GM19351 (cell line): ENCODE measurements around the gene RIMKLA.

Experiments
- ATAC-seq: cut with Tn5 transposase; IDR thresholded peaks from one replicate; pipeline ENCODE4 v1.9.1; 2021; ENCODE audit warnings: mild to moderate bottlenecking, moderate library complexity; ENCODE audit not compliant: unreplicated experiment

The RIMKLA gene, protein sequence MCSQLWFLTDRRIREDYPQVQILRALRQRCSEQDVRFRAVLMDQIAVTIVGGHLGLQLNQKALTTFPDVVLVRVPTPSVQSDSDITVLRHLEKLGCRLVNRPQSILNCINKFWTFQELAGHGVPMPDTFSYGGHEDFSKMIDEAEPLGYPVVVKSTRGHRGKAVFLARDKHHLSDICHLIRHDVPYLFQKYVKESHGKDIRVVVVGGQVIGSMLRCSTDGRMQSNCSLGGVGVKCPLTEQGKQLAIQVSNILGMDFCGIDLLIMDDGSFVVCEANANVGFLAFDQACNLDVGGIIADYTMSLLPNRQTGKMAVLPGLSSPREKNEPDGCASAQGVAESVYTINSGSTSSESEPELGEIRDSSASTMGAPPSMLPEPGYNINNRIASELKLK

DNA sequence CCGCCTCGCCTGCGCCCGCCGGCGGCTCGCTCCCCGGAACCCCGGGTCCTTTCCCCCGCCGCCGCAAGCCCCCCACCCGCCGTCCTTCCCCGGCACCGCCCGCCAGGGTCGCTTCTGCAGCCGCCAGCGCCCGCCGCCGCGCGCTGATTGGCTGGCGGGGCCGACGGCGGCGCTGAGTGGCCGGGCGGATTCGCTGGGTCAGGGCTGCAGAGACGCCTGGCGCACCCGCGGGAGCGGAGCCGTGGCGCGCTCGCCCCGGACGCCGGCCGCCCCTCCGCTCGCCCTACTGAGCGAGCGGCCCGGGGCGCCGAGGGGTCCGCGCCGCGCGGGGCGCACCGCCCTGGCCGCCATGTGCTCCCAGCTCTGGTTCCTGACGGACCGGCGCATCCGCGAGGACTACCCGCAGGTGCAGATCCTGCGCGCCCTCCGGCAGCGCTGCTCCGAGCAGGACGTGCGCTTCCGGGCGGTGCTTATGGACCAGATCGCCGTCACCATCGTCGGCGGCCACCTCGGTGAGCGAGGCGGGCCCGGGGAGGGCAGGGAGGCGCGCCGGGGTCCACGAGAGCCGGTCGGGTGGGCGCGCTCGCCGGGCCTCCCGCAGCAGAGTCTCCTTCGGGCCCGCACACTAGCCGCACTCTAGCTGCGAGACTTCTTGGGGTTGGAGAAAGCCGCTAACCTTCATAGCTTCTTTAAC lies at the start of gene RIMKLA:
Gene RIMKLA (plus strand): TSS at position 207 of the 694 bp plus-strand sequence. CDS start 143 bp downstream, at position 350.
- ATAC-seq = peak; percentile 87

DNA sequence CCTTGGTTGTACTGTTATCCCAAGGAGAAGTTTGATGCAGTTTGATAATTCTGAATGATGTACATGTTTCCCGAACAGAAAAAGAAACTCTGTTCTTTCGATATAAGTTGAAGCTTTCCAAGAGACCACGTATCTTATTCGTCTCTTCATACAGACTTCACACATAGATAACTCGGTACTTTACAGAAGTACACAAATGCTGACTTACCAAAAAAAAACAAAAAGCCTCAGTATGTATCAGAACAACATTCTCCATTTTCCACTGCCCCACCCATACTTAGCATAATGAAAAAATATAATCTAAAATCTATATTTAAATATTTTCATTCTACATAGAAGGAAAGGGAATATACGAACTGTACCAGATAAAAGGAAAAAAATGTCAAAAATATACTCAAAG lies 47.7 kb upstream of the RIMKLA start:
- ATAC-seq = no peak

DNA sequence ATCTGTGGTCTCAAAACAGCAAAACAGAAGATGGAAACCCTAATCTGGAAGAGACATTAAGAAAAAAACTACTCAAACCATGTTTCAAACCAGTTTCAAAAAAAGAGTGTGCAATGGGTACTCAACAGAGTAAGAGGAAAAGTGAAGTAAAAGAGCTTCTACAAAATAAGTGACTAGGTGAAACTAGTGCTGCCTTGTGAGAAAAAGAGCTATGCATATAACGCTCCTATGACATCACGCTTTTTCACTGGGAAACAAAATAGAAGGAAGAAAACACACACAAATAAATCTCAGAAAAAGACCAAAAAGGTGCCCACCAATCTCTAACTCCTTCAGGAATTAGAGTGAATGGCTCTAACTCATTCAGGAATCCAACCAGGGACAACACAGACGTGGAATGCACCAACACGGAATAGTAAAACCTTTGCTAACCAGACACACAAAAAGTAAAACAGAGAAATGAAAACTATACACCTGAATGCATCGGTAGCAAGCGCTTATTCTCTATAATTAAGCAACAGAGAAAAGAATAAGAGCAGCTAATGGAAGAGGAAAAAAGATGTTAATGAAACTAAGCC lies 46.8 kb upstream of the RIMKLA start:
- ATAC-seq = no peak

- ATAC-seq = peak; percentile 33
Observed at GRCh38 chr1:42334240-42335049, 46.1 kb upstream of the RIMKLA start.

DNA sequence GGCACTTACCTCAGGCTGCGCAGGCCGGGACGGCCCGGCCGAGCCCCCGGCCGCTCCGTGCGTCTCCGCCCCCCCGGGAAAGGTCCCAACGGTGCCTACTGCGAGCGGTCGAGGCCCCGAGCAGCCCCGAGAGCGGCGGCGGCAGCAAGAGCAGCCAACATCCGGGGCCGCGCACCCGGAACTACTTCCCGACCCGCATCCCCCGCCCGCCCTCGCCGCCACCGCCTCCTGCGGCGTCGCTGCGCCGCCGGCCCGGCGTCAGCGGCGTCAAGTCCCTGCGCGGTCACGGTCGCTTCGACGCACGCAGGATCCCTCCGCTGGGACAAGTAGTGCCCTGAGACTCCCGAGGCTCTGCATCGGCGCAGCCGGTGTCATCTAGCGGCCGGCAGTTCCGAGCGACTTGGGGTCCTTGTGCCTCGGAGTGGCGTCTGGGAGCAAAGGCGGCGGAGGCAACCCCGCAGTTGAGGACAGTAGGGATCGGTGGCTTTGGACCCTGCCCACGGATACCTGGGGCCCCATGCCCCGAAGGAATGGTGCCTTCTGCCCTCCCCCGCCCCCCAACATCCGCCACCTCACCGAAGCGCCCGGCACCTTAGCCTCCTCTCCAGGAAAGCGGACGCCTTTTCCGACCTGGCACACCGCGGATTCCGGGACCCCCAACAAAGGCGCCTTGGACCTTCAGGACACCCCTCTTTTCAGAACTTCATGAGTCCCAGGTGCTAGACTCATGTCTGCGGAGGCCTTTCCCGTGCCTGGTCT lies 45.4 kb upstream of the RIMKLA start, which contains the start of gene FOXJ3:
Gene FOXJ3 (minus strand): TSS at position 186 of the 759 bp plus-strand sequence. CDS start 24,142 bp downstream, outside the sequence.
- ATAC-seq = peak; percentile 70

- ATAC-seq = peak; percentile 4
Observed at GRCh38 chr1:42335809-42336518, 44.6 kb upstream of the RIMKLA start.

DNA sequence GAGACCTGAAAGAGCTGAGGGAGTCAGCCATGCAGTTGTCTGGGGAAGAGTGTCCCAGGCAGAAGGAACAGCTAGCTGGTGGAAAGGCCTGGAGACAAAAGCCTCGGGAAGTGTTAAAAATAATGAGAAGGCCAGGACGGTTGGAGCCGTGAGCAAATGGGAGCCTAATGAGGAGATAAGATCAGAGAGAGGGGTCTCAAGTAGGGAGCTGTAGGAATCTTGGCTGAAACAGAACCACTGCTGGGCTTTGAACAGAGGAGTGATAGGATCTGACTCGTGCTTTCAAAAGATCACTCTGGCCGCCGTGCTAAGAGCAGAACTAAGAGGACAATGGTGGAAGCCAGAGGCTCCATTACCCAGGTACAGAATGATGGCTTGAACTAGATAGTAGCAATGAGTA lies 43.6 kb upstream of the RIMKLA start:
- no peak for ATAC-seq

- no peak for ATAC-seq
Observed at GRCh38 chr1:42340093-42340492, 40.5 kb upstream of the RIMKLA start.

DNA sequence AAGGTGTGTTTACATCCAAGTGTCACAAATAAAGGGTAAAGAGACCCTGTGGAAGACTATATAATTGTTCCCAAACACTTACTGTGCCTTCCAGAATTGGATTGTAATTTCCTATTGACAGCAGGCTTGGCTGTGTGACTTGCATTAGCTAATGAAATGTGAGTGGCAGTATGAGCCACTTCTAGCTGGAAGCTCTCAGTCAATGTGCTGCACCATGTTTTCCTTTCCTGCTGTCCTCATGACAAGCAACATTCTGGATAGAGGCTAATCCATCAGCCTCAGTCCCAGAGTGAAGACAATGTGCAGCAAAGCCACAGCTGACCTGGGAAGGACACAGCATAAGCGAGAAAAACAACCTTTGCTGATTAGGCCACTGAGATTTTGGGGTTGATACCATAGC lies 39.7 kb upstream of the RIMKLA start:
- no peak for ATAC-seq

DNA sequence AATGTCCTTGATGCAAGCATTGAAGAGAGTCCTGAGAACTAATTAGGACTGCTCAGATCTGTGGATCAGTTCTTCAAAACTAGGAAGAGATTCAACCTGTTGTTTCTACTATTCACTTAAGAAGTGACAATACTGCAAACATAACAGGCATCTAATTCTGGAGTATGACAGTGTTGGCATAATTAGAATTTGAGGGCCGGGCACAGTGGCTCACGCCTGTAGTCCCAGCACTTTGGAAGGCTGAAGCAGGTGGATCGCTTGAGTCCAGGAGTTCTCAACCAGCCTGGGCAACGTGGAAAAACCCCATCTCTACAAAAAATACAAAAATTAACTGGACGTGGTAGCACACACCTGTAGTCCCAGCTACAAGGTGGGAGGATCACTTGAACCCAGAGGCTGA lies 37.5 kb upstream of the RIMKLA start:
- no peak for ATAC-seq

DNA sequence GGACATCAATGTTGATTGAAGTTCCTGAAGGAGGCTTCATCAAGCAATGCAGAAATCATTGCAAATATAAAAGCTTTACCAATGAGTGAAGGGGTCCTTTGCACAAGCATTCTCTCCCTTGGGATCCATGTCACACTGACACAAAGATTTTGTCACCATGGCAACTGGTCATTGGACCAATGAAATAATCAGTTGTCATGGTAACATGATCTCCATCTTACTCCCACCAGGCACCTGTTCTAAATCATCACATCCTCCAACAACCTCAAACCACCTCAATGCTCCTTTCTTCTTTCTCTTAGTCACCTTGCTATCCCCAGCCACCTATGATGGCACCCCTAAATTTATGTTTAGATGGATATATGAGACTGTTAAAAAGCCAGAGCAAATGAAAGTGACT lies 32.1 kb upstream of the RIMKLA start:
- ATAC-seq = no peak

GRCh38 chr1:42350086-42350485 lies 30.5 kb upstream of the RIMKLA start:
- ATAC-seq = no peak

DNA sequence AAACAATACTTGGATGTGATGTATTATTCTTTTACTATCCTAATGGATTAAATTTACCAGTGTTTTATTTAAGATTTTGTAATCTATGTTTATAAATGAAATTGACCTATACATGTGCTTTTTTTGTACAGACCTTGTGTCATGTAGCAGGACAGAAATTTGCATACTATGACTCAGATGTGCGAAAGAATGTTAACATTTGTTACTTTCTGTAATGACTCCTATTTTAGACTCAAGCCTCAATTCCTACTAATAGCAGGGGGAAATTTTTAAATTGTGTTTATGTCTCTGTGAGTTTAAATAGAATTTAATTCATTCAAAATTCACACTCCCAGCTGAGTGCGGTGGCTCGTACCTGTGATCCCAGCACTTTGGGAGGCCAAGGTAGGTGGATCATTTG lies 21.8 kb upstream of the RIMKLA start:
- ATAC-seq = peak; percentile 69

GRCh38 chr1:42359466-42359865 lies 21.1 kb upstream of the RIMKLA start:
- ATAC-seq = no peak

- ATAC-seq = no peak
Observed at GRCh38 chr1:42364089-42364488, 16.5 kb upstream of the RIMKLA start.

- ATAC-seq = no peak
Observed at GRCh38 chr1:42364542-42364941, 16.1 kb upstream of the RIMKLA start.

GRCh38 chr1:42365118-42365517 lies 15.5 kb upstream of the RIMKLA start:
- no peak for ATAC-seq

GRCh38 chr1:42368096-42368795 lies 12.3 kb upstream of the RIMKLA start:
- ATAC-seq = no peak

GRCh38 chr1:42369471-42369870 lies 11.1 kb upstream of the RIMKLA start:
- ATAC-seq = no peak
